GM18505 (cell line): ENCODE measurements around the gene HPS1.
"Not testable (repeated sequence)": the region's sequence is repeated elsewhere in the genome, so short reads cannot be mapped to it uniquely, and the experiment has no call there.

Experiments used
- ATAC-seq: cut with Tn5 transposase; IDR thresholded peaks from one replicate; pipeline ENCODE4 v1.9.1; 2021; ENCODE audit not compliant: unreplicated experiment
- POLR2A ChIP-seq: IDR thresholded peaks from 4 replicates; pipeline ENCODE4 v1.6.1; 2011; ENCODE audit warnings: borderline replicate concordance; ENCODE audit not compliant: insufficient read depth, insufficient read length; ENCODE audit errors: extremely low read depth

HPS1 gene

GRCh38 chr10:98396096-98397063 lies 50.4 kb downstream of the HPS1 start:
- TF ChIP-seq POLR2A: no peak
- ATAC-seq: no peak

GRCh38 chr10:98394851-98395440 lies 51.8 kb downstream of the HPS1 start:
- no peak for TF ChIP-seq POLR2A
- ATAC-seq: no peak

GRCh38 chr10:98391578-98391991 lies 55.1 kb downstream of the HPS1 start:
- TF ChIP-seq POLR2A: no peak
- no peak for ATAC-seq

GRCh38 chr10:98391065-98391464 lies 55.7 kb downstream of the HPS1 start:
- ATAC-seq: no peak
- TF ChIP-seq POLR2A: no peak

- no peak for TF ChIP-seq POLR2A
- ATAC-seq: no peak
Observed at GRCh38 chr10:98390406-98390805, 56.3 kb downstream of the HPS1 start.

GRCh38 chr10:98389398-98389797 lies 57.3 kb downstream of the HPS1 start:
- no peak for TF ChIP-seq POLR2A
- no peak for ATAC-seq

GRCh38 chr10:98388101-98388655 lies 58.6 kb downstream of the HPS1 start:
- ATAC-seq: no peak
- no peak for TF ChIP-seq POLR2A

- ATAC-seq: no peak
- no peak for TF ChIP-seq POLR2A
Observed at GRCh38 chr10:98384531-98385133, 62.1 kb downstream of the HPS1 start.

- ATAC-seq: no peak
Observed at GRCh38 chr10:98383869-98384268, 62.9 kb downstream of the HPS1 start.

GRCh38 chr10:98383134-98383667 lies 63.5 kb downstream of the HPS1 start:
- not testable (repeated sequence) for ATAC-seq

More at GRCh38 chr10:98383869-98384268, 62.9 kb downstream of the HPS1 start:
- no peak for TF ChIP-seq POLR2A

GRCh38 chr10:98382691-98383101 lies 64.0 kb downstream of the HPS1 start:
- TF ChIP-seq POLR2A: no peak
- ATAC-seq: no peak

GRCh38 chr10:98380493-98381339 lies 66.0 kb downstream of the HPS1 start:
- no peak for ATAC-seq
- TF ChIP-seq POLR2A: no peak
